Ishikawa (cell line): ENCODE measurements around the gene ANKS4B.

ENCODE experiments used
- EGR1 ChIP-seq: IDR thresholded peaks from 2 replicates; pipeline ENCODE4 v1.6.1; 2012
- FOXM1 ChIP-seq: IDR thresholded peaks from 2 replicates; pipeline ENCODE4 v1.6.1; 2012; ENCODE audit warnings: low read depth, borderline replicate concordance
- YY1 ChIP-seq: IDR thresholded peaks from 2 replicates; pipeline ENCODE4 v1.6.1; 2012; ENCODE audit warnings: low read depth

- TF ChIP-seq FOXM1 (no peak), YY1 (no peak), EGR1 (no peak)
Measured at GRCh38 chr16:21262779-21263639, 29.5 kb downstream of the ANKS4B start.
